H1 (cell line): ENCODE measurements around the gene TPP1. TPM values are rescaled to one million over a fixed set of nuclear protein-coding genes. Genes with fewer than 3 reads are reported as not detected.

Experiments used
- polyA plus RNA-seq, 7 experiments: library from polyadenylated mRNA; depleted of rRNA in 3 of 7; stranded (reverse) in 5 of 7; unstranded in 2 of 7; fragments of >200 nt in 5 of 7; fragments of 200-250 nt in 2 of 7; gene quantifications; 1 replicate in 5 of 7; 2 replicates in 1 of 7; 4 replicates in 1 of 7; pipeline versions ENCODE4 v1.2.1 to v1.2.3, GENCODE V29; 2011 to 2013; ENCODE audit warnings: missing spikeins in 2 of 7, mixed read lengths in 2 of 7
- total RNA-seq: library from RNA; stranded (reverse); fragmentation: NEBNext Ultra II Directional; extraction: Animal tissue kit (Norgen Biotek cat#: 25700); gene quantifications from 2 replicates; pipeline ENCODE4 v1.2.1, GENCODE V29; 2021
- TF ChIP-seq, protein P1 (sequence below): fragments of 300-600 bp; sonication (generic); IDR thresholded peaks from 2 replicates; pipeline ENCODE4 v1.7.1; 2012; ENCODE audit warnings: low read length, moderate library complexity, mild to moderate bottlenecking, inconsistent platforms; ENCODE audit not compliant: insufficient replicate concordance

Gene TPP1
- total and polyA plus RNA-seq, 2 of the 8 experiments (the other 6 are each of a cell fraction or from before 2014, with no cell fraction given): 36.1 to 77.5 TPM

DNA sequence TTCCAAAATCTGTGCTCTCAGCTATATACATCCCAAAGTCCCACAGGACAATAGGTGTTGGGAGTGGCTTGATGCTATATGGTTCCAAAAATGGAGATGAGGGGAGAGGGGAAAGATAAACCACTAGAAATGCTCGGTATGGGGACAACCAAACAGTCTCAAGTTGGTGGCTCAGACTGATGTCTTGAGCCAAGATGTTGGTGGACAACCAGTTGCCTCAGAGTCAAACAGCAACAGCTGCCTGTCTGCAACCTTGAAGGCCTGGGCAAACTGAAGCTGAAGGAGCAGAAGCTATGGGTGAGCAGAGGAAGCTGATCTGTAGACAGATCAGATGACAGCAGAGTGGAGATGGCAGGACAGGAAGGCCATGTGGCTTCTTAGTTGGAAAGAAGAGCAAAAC is 19.8 kb downstream of the TPP1 start (continued):
- TF ChIP-seq, protein P1, sequence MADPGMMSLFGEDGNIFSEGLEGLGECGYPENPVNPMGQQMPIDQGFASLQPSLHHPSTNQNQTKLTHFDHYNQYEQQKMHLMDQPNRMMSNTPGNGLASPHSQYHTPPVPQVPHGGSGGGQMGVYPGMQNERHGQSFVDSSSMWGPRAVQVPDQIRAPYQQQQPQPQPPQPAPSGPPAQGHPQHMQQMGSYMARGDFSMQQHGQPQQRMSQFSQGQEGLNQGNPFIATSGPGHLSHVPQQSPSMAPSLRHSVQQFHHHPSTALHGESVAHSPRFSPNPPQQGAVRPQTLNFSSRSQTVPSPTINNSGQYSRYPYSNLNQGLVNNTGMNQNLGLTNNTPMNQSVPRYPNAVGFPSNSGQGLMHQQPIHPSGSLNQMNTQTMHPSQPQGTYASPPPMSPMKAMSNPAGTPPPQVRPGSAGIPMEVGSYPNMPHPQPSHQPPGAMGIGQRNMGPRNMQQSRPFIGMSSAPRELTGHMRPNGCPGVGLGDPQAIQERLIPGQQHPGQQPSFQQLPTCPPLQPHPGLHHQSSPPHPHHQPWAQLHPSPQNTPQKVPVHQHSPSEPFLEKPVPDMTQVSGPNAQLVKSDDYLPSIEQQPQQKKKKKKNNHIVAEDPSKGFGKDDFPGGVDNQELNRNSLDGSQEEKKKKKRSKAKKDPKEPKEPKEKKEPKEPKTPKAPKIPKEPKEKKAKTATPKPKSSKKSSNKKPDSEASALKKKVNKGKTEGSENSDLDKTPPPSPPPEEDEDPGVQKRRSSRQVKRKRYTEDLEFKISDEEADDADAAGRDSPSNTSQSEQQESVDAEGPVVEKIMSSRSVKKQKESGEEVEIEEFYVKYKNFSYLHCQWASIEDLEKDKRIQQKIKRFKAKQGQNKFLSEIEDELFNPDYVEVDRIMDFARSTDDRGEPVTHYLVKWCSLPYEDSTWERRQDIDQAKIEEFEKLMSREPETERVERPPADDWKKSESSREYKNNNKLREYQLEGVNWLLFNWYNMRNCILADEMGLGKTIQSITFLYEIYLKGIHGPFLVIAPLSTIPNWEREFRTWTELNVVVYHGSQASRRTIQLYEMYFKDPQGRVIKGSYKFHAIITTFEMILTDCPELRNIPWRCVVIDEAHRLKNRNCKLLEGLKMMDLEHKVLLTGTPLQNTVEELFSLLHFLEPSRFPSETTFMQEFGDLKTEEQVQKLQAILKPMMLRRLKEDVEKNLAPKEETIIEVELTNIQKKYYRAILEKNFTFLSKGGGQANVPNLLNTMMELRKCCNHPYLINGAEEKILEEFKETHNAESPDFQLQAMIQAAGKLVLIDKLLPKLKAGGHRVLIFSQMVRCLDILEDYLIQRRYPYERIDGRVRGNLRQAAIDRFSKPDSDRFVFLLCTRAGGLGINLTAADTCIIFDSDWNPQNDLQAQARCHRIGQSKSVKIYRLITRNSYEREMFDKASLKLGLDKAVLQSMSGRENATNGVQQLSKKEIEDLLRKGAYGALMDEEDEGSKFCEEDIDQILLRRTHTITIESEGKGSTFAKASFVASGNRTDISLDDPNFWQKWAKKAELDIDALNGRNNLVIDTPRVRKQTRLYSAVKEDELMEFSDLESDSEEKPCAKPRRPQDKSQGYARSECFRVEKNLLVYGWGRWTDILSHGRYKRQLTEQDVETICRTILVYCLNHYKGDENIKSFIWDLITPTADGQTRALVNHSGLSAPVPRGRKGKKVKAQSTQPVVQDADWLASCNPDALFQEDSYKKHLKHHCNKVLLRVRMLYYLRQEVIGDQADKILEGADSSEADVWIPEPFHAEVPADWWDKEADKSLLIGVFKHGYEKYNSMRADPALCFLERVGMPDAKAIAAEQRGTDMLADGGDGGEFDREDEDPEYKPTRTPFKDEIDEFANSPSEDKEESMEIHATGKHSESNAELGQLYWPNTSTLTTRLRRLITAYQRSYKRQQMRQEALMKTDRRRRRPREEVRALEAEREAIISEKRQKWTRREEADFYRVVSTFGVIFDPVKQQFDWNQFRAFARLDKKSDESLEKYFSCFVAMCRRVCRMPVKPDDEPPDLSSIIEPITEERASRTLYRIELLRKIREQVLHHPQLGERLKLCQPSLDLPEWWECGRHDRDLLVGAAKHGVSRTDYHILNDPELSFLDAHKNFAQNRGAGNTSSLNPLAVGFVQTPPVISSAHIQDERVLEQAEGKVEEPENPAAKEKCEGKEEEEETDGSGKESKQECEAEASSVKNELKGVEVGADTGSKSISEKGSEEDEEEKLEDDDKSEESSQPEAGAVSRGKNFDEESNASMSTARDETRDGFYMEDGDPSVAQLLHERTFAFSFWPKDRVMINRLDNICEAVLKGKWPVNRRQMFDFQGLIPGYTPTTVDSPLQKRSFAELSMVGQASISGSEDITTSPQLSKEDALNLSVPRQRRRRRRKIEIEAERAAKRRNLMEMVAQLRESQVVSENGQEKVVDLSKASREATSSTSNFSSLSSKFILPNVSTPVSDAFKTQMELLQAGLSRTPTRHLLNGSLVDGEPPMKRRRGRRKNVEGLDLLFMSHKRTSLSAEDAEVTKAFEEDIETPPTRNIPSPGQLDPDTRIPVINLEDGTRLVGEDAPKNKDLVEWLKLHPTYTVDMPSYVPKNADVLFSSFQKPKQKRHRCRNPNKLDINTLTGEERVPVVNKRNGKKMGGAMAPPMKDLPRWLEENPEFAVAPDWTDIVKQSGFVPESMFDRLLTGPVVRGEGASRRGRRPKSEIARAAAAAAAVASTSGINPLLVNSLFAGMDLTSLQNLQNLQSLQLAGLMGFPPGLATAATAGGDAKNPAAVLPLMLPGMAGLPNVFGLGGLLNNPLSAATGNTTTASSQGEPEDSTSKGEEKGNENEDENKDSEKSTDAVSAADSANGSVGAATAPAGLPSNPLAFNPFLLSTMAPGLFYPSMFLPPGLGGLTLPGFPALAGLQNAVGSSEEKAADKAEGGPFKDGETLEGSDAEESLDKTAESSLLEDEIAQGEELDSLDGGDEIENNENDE: no peak
